Measurements from ENCODE around the gene PHKB.

Gene PHKB

GRCh38 chr16:47634126-47634525, 173.0 kb downstream of the PHKB start:
- POLR2A ChIA-PET: no interaction called here
- CTCF ChIA-PET: interaction anchor here (0.8 kb wide), 1 partner anchor 18 kb away, joined by 3 read pairs; no protein-coding TSS in a partner anchor
- DNase-seq (ENCODE audit: extremely low spot score): no peak
- no peak for TF ChIP-seq CTCF (IDR thresholded peaks at IDR 0.05; ENCODE audit: control extremely low read depth, extremely low read depth, low read depth, missing control alignments)

GRCh38 chr16:47634727-47635126, 173.6 kb downstream of the PHKB start:
- no peak for DNase-seq (ENCODE audit: extremely low spot score)
- TF ChIP-seq CTCF (IDR thresholded peaks at IDR 0.05; ENCODE audit: control extremely low read depth, extremely low read depth, low read depth, missing control alignments): no peak
- CTCF ChIA-PET: interaction anchor here (1.0 kb wide), 1 partner anchor 381 kb away, joined by 3 read pairs; no protein-coding TSS in a partner anchor
- POLR2A ChIA-PET: no interaction called here

GRCh38 chr16:47636501-47637099, 175.5 kb downstream of the PHKB start:
- no peak for DNase-seq (ENCODE audit: extremely low spot score)
- TF ChIP-seq CTCF (IDR thresholded peaks at IDR 0.05; ENCODE audit: control extremely low read depth, extremely low read depth, low read depth, missing control alignments): no peak
- ChIA-PET POLR2A (no interaction called here), CTCF (interaction anchor here (1.4 to 1.8 kb wide), 3 partner anchors 9 to 37 kb away, joined by 3 to 4 read pairs (median 3); no protein-coding TSS in a partner anchor)

GRCh38 chr16:47638175-47638574, 177.0 kb downstream of the PHKB start:
- no peak for DNase-seq (ENCODE audit: extremely low spot score)
- TF ChIP-seq CTCF (IDR thresholded peaks at IDR 0.05; ENCODE audit: control extremely low read depth, extremely low read depth, low read depth, missing control alignments): no peak
- CTCF ChIA-PET: no interaction called here
- POLR2A ChIA-PET: no interaction called here

- ChIA-PET POLR2A (no interaction called here), CTCF (no interaction called here)
- DNase-seq (ENCODE audit: extremely low spot score): no peak
- no peak for TF ChIP-seq CTCF (IDR thresholded peaks at IDR 0.05; ENCODE audit: control extremely low read depth, extremely low read depth, low read depth, missing control alignments)
Measured at GRCh38 chr16:47640661-47641060, 179.5 kb downstream of the PHKB start.

- CTCF ChIA-PET: interaction anchor here (1.3 kb wide), 2 partner anchors 11 to 41 kb away, joined by 3 to 4 read pairs; no protein-coding TSS in a partner anchor
- DNase-seq (ENCODE audit: extremely low spot score): no peak
- POLR2A ChIA-PET: no interaction called here
- TF ChIP-seq CTCF (IDR thresholded peaks at IDR 0.05; ENCODE audit: control extremely low read depth, extremely low read depth, low read depth, missing control alignments): no peak
Measured at GRCh38 chr16:47643323-47644000, 182.3 kb downstream of the PHKB start.

Data from GM10248 (cell line).